A549 (cell line): Measurements from ENCODE around the gene PSD. TPM values are rescaled to one million over a fixed set of nuclear protein-coding genes. Genes with fewer than 3 reads are reported as not detected.

ENCODE experiments used
- ATOH8 ChIP-seq: fragments of 250-450 bp; sonication (Bioruptor Pico); IDR thresholded peaks from 2 replicates; pipeline ENCODE4 v1.5.0; 2020; ENCODE audit warnings: low read depth, mild to moderate bottlenecking, moderate library complexity
- BCL3 ChIP-seq: fragments of >200 bp; sonication (Bioruptor Twin); formaldehyde crosslinking; IDR thresholded peaks from 3 replicates; pipeline ENCODE4 v1.6.1; 2016
- BHLHE40 ChIP-seq: IDR thresholded peaks from 2 replicates; pipeline ENCODE4 v1.6.1; 2012; ENCODE audit warnings: low read depth, low read length, inconsistent platforms
- CBX2 ChIP-seq: fragments of 200-600 bp; sonication (generic); IDR thresholded peaks from 2 replicates; pipeline ENCODE4 v1.6.1; 2016; ENCODE audit warnings: low read depth, mild to moderate bottlenecking, borderline replicate concordance
- CBX8 ChIP-seq: fragments of 200-600 bp; sonication (generic); IDR thresholded peaks from 2 replicates; pipeline ENCODE4 v1.6.1; 2016
- CEBPB ChIP-seq, 2 experiments: fragments of >200 bp in 1 of 2; sonication (Bioruptor Twin) in 1 of 2; formaldehyde crosslinking in 1 of 2; IDR thresholded peaks; 2 replicates each; pipeline ENCODE4 v1.6.1; 2012 to 2016
- CHD2 ChIP-seq: fragments of 150-350 bp; IDR thresholded peaks from 2 replicates; pipeline ENCODE4 v1.6.1; 2014; ENCODE audit warnings: low read length; ENCODE audit not compliant: partially characterized antibody
- EHMT2 ChIP-seq: fragments of 200-600 bp; sonication (generic); IDR thresholded peaks from 2 replicates; pipeline ENCODE4 v1.6.1; 2016; ENCODE audit warnings: antibody characterized with exemption, low read depth, mild to moderate bottlenecking, moderate library complexity
- ESRRA ChIP-seq: fragments of 150-350 bp; IDR thresholded peaks from 2 replicates; pipeline ENCODE4 v1.6.1; 2014; ENCODE audit warnings: mild to moderate bottlenecking, low read length, borderline replicate concordance
- FOSL2 ChIP-seq, 2 experiments: fragments of 450-650 bp in 1 of 2; fragments of >200 bp in 1 of 2; sonication (Bioruptor Twin) in 1 of 2; formaldehyde crosslinking; IDR thresholded peaks; 2 replicates each; pipeline versions ENCODE4 v1.5.0 to v1.6.1; 2016 to 2020; ENCODE audit warnings: mild to moderate bottlenecking in 1 of 2, moderate library complexity in 1 of 2
- HEYL ChIP-seq: fragments of 250-450 bp; sonication (Bioruptor Pico); IDR thresholded peaks from 2 replicates; pipeline ENCODE4 v1.8.0; 2021; ENCODE audit warnings: mild to moderate bottlenecking, moderate library complexity
- HOXA7 ChIP-seq: fragments of 250-450 bp; sonication (Bioruptor Pico); IDR thresholded peaks from 2 replicates; pipeline ENCODE4 v1.5.0; 2020; ENCODE audit warnings: mild to moderate bottlenecking, moderate library complexity
- HOXB13 ChIP-seq: fragments of 250-450 bp; sonication (Bioruptor Pico); IDR thresholded peaks from 2 replicates; pipeline ENCODE4 v1.5.0; 2020; ENCODE audit warnings: low read depth, mild to moderate bottlenecking, moderate library complexity
- HOXB5 ChIP-seq: fragments of 250-450 bp; sonication (Bioruptor Pico); IDR thresholded peaks from 2 replicates; pipeline ENCODE4 v1.5.0; 2020; ENCODE audit warnings: mild to moderate bottlenecking, moderate library complexity
- JUN ChIP-seq, 2 experiments: fragments of >200 bp; sonication (Bioruptor Twin); formaldehyde crosslinking; IDR thresholded peaks; 2 replicates in 1 of 2; 3 replicates in 1 of 2; pipeline ENCODE4 v1.6.1; 2016 to 2017
- JUNB ChIP-seq: fragments of >200 bp; sonication (Bioruptor Twin); formaldehyde crosslinking; IDR thresholded peaks from 2 replicates; pipeline ENCODE4 v1.6.1; 2016
- KDM1A ChIP-seq: fragments of 200-600 bp; sonication (generic); IDR thresholded peaks from 2 replicates; pipeline ENCODE4 v1.6.1; 2016; ENCODE audit warnings: low read depth, mild to moderate bottlenecking
- MAFK ChIP-seq: fragments of 450-650 bp; IDR thresholded peaks from 2 replicates; pipeline ENCODE4 v1.6.1; 2014; ENCODE audit not compliant: partially characterized antibody
- MYC ChIP-seq: IDR thresholded peaks from 2 replicates; pipeline ENCODE4 v1.6.1; 2012; ENCODE audit warnings: mild to moderate bottlenecking, inconsistent platforms, low read length, improper control_type of control experiment, borderline replicate concordance
- NFE2L2 ChIP-seq: fragments of 150-350 bp; conservative IDR thresholded peaks from 2 replicates; pipeline ENCODE4 v1.6.1; 2014; ENCODE audit warnings: low read length
- NPAS2 ChIP-seq: fragments of 250-450 bp; sonication (Bioruptor Pico); IDR thresholded peaks from 2 replicates; pipeline ENCODE4 v1.8.0; 2022; ENCODE audit warnings: mild to moderate bottlenecking, moderate library complexity, borderline replicate concordance
- PHF8 ChIP-seq: fragments of 200-600 bp; sonication (generic); IDR thresholded peaks from 2 replicates; pipeline ENCODE4 v1.6.1; 2016; ENCODE audit warnings: low read depth, mild to moderate bottlenecking, antibody characterized with exemption, moderate library complexity, borderline replicate concordance
- POLR2AphosphoS2 ChIP-seq: conservative IDR thresholded peaks from 2 replicates; pipeline ENCODE4 v1.6.1; 2012; ENCODE audit warnings: low read length, improper control_type of control experiment, inconsistent platforms
- RAD21 ChIP-seq, 2 experiments: fragments of >200 bp in 1 of 2; sonication (Bioruptor Twin) in 1 of 2; formaldehyde crosslinking in 1 of 2; IDR thresholded peaks in 1 of 2; conservative IDR thresholded peaks in 1 of 2; 2 replicates in 1 of 2; 3 replicates in 1 of 2; pipeline ENCODE4 v1.6.1; 2012 to 2018; ENCODE audit warnings: inconsistent platforms in 1 of 2
- RCOR1 ChIP-seq: fragments of 150-350 bp; IDR thresholded peaks from 2 replicates; pipeline ENCODE4 v1.6.1; 2014; ENCODE audit warnings: antibody characterized with exemption, low read length, low read depth
- REST ChIP-seq: fragments of 200-600 bp; sonication (generic); IDR thresholded peaks from 2 replicates; pipeline ENCODE4 v1.6.1; 2016; ENCODE audit warnings: antibody characterized with exemption, mild to moderate bottlenecking, moderate library complexity
- RFX5 ChIP-seq: fragments of 450-650 bp; IDR thresholded peaks from 2 replicates; pipeline ENCODE4 v1.7.1; 2014; ENCODE audit warnings: antibody characterized with exemption, mild to moderate bottlenecking, moderate library complexity
- RNF2 ChIP-seq: fragments of 200-600 bp; sonication (generic); IDR thresholded peaks from 2 replicates; pipeline ENCODE4 v1.6.1; 2016; ENCODE audit warnings: low read depth, mild to moderate bottlenecking, antibody characterized with exemption, moderate library complexity, borderline replicate concordance
- TP53 ChIP-seq: fragments of 250-450 bp; sonication (Bioruptor Pico); IDR thresholded peaks from 2 replicates; pipeline ENCODE4 v1.5.0; 2021; ENCODE audit warnings: mild to moderate bottlenecking, moderate library complexity
- USF2 ChIP-seq: fragments of 450-650 bp; IDR thresholded peaks from 2 replicates; pipeline ENCODE4 v1.6.1; 2014; ENCODE audit warnings: antibody characterized with exemption
- ZC3H11A ChIP-seq: fragments of 450-650 bp; IDR thresholded peaks from 2 replicates; pipeline ENCODE4 v1.6.1; 2014; ENCODE audit warnings: antibody characterized with exemption, mild to moderate bottlenecking
- ZNF302 ChIP-seq: fragments of 250-450 bp; sonication (Bioruptor Pico); IDR thresholded peaks from 2 replicates; pipeline ENCODE4 v1.9.0; 2021; ENCODE audit warnings: inconsistent platforms, mild to moderate bottlenecking, moderate library complexity
- polyA plus RNA-seq, 4 experiments: library from polyadenylated mRNA; depleted of rRNA in 3 of 4; stranded (reverse); fragments of >200 nt; fragmentation: RNase III in 1 of 4; extraction: RNeasy Plus Mini Kit Qiagen cat#74134 plus additional on column Dnase treatment in 1 of 4; gene quantifications; 2 replicates in 3 of 4; 3 replicates in 1 of 4; pipeline ENCODE4 v1.2.3, GENCODE V29; 2011 to 2017
- TF ChIP-seq, protein P1 (sequence below): fragments of 250-450 bp; sonication (Bioruptor Pico); IDR thresholded peaks from 2 replicates; pipeline ENCODE4 v1.5.0; 2021; ENCODE audit warnings: mild to moderate bottlenecking, moderate library complexity, borderline replicate concordance
- TF ChIP-seq, protein P2 (sequence below): IDR thresholded peaks from 2 replicates; pipeline ENCODE4 v1.6.1; 2012

PSD gene
- polyA plus RNA-seq, 2 of the 4 experiments (the other 2 are of a cell fraction), result 0.14 to 0.75 TPM

- TF ChIP-seq REST (peak; percentile 54; the same call in 1 of the 2 replicates), USF2 (peak; percentile 88), HOXA7 (CRISPR knock-in tag) (no peak), HEYL (CRISPR knock-in tag) (no peak), EHMT2 (no peak), CBX2 (no peak), RNF2 (no peak), CEBPB (IDR thresholded peaks at IDR 0.05) (no peak), RAD21 (conservative IDR thresholded peaks at IDR 0.05 in 1 of 2, IDR thresholded peaks at IDR 0.05 in 1 of 2) (no peak), TP53 (CRISPR knock-in tag) (no peak), MYC (no peak), NPAS2 (CRISPR knock-in tag) (no peak), JUNB (no peak), BCL3 (no peak), RFX5 (no peak), PHF8 (no peak), CBX8 (no peak), HOXB5 (CRISPR knock-in tag) (no peak), ESRRA (no peak), RCOR1 (no peak), POLR2AphosphoS2 (no peak), NFE2L2 (no peak), ATOH8 (CRISPR knock-in tag) (no peak), JUN (IDR thresholded peaks at IDR 0.05) (peak in 1 of 2 experiments; percentile 43; a peak in 2 of 5 replicates), HOXB13 (CRISPR knock-in tag) (no peak), KDM1A (no peak), ZC3H11A (no peak), MAFK (no peak), ZNF302 (CRISPR knock-in tag) (no peak), FOSL2 (IDR thresholded peaks at IDR 0.05) (no peak), FOSL2 (CRISPR knock-in tag; IDR thresholded peaks at IDR 0.05) (no peak), BHLHE40 (peak; percentile 75), CHD2 (no peak)
- TF ChIP-seq, protein P1, sequence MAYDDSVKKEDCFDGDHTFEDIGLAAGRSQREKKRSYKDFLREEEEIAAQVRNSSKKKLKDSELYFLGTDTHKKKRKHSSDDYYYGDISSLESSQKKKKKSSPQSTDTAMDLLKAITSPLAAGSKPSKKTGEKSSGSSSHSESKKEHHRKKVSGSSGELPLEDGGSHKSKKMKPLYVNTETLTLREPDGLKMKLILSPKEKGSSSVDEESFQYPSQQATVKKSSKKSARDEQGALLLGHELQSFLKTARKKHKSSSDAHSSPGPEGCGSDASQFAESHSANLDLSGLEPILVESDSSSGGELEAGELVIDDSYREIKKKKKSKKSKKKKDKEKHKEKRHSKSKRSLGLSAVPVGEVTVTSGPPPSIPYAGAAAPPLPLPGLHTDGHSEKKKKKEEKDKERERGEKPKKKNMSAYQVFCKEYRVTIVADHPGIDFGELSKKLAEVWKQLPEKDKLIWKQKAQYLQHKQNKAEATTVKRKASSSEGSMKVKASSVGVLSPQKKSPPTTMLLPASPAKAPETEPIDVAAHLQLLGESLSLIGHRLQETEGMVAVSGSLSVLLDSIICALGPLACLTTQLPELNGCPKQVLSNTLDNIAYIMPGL (CRISPR knock-in tag), result no peak
- TF ChIP-seq, protein P2, sequence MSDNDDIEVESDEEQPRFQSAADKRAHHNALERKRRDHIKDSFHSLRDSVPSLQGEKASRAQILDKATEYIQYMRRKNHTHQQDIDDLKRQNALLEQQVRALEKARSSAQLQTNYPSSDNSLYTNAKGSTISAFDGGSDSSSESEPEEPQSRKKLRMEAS, result peak; percentile 83
These were observed 42.8 kb upstream of the PSD start (continued) for GRCh38 chr10:102461187-102462054.
